Mesenchymal stem cell (in vitro differentiated cells and primary cell): ENCODE results near the gene RASEF.
"Not testable (repeated sequence)": the region's sequence is repeated elsewhere in the genome, so short reads cannot be mapped to it uniquely, and the experiment has no call there.

Experiments
- DNase-seq: peaks from one replicate; pipeline ENCODE4 v3.0.0-alpha.2; 2013
- H2AFZ ChIP-seq: one replicate; pipeline ENCODE4 v1.6.1; 2013; ENCODE audit warnings: low read depth, mild to moderate bottlenecking, control low read depth, inconsistent platforms, low read length, moderate library complexity
- H2AK5ac ChIP-seq: 2 replicates; pipeline ENCODE4 v1.6.1; 2013; ENCODE audit warnings: low read length, moderate library complexity, mild to moderate bottlenecking, inconsistent platforms; ENCODE audit not compliant: severe bottlenecking
- H2BK120ac ChIP-seq: one replicate; pipeline ENCODE4 v1.6.1; 2013; ENCODE audit warnings: low read depth, mild to moderate bottlenecking, inconsistent platforms, low read length, moderate library complexity
- H2BK12ac ChIP-seq, 2 experiments: one replicate each; pipeline ENCODE4 v1.6.1; 2013; ENCODE audit warnings: inconsistent platforms in 2 of 2, low read length in 2 of 2, mild to moderate bottlenecking in 2 of 2, moderate library complexity in 2 of 2, control low read depth in 1 of 2
- H2BK15ac ChIP-seq: one replicate; pipeline ENCODE4 v1.6.1; 2013; ENCODE audit warnings: mild to moderate bottlenecking, low read depth, inconsistent platforms; ENCODE audit not compliant: poor library complexity, severe bottlenecking
- H2BK5ac ChIP-seq: 2 replicates; pipeline ENCODE4 v1.6.1; 2013; ENCODE audit warnings: low read depth, mild to moderate bottlenecking, low read length, control low read depth, inconsistent platforms; ENCODE audit not compliant: poor library complexity, severe bottlenecking
- H3K14ac ChIP-seq, 2 experiments: one replicate each; pipeline ENCODE4 v1.6.1; 2013; ENCODE audit warnings: inconsistent platforms in 2 of 2, low read length in 2 of 2, control low read depth in 1 of 2, mild to moderate bottlenecking in 1 of 2, moderate library complexity in 1 of 2
- H3K18ac ChIP-seq, 2 experiments: one replicate each; pipeline ENCODE4 v1.6.1; 2013; ENCODE audit warnings: inconsistent platforms in 2 of 2, low read length in 2 of 2, control low read depth in 1 of 2, low read depth in 1 of 2, mild to moderate bottlenecking in 1 of 2
- H3K23ac ChIP-seq, 2 experiments: one replicate each; pipeline ENCODE4 v1.6.1; 2013; ENCODE audit warnings: inconsistent platforms in 2 of 2, low read length in 2 of 2, mild to moderate bottlenecking in 2 of 2, moderate library complexity in 2 of 2, control low read depth in 1 of 2
- H3K27ac ChIP-seq: 2 replicates; pipeline ENCODE4 v1.5.1; 2013; ENCODE audit warnings: mild to moderate bottlenecking, moderate library complexity, low read length, control low read depth, inconsistent platforms; ENCODE audit not compliant: poor library complexity, severe bottlenecking
- H3K27me3 ChIP-seq, 2 experiments: 2 replicates each; pipeline versions ENCODE4 v1.6.1 to v1.7.0; 2013; ENCODE audit warnings: low read length in 2 of 2, mild to moderate bottlenecking in 2 of 2, moderate library complexity in 2 of 2, control low read depth in 1 of 2, inconsistent platforms in 1 of 2; ENCODE audit not compliant: control insufficient read depth in 1 of 2, insufficient read depth in 1 of 2
- H3K36me3 ChIP-seq, 2 experiments: 2 replicates each; pipeline versions ENCODE4 v1.6.1 to v1.7.0; 2013; ENCODE audit warnings: low read length in 2 of 2, control low read depth in 1 of 2, inconsistent platforms in 1 of 2, low read depth in 1 of 2, mild to moderate bottlenecking in 1 of 2; ENCODE audit not compliant: insufficient read depth in 2 of 2, control insufficient read depth in 1 of 2
- H3K4ac ChIP-seq, 2 experiments: one replicate each; pipeline ENCODE4 v1.6.1; 2013; ENCODE audit warnings: inconsistent platforms in 2 of 2, low read length in 2 of 2, mild to moderate bottlenecking in 2 of 2, moderate library complexity in 2 of 2, control low read depth in 1 of 2, low read depth in 1 of 2
- H3K4me1 ChIP-seq: 2 replicates; pipeline ENCODE4 v1.6.1; 2013; ENCODE audit warnings: low read depth, low read length, control low read depth; ENCODE audit not compliant: control insufficient read depth, insufficient read depth
- H3K4me2 ChIP-seq: 2 replicates; pipeline ENCODE4 v1.6.1; 2013; ENCODE audit warnings: low read length, mild to moderate bottlenecking, inconsistent platforms; ENCODE audit not compliant: poor library complexity, severe bottlenecking
- H3K4me3 ChIP-seq, 2 experiments: 2 replicates each; pipeline versions ENCODE4 v1.5.1 to v1.7.0; 2013; ENCODE audit warnings: low read length in 2 of 2, mild to moderate bottlenecking in 2 of 2, control low read depth in 1 of 2, low read depth in 1 of 2; ENCODE audit not compliant: insufficient read depth in 1 of 2
- H3K79me1 ChIP-seq: replicated peaks from 2 replicates; pipeline ENCODE4 v1.6.1; 2013; ENCODE audit warnings: mild to moderate bottlenecking, control low read depth, low read length, inconsistent platforms; ENCODE audit not compliant: poor library complexity, severe bottlenecking
- H3K9ac ChIP-seq: 2 replicates; pipeline ENCODE4 v1.7.0; 2013; ENCODE audit warnings: mild to moderate bottlenecking, low read length, moderate library complexity
- H3K9me3 ChIP-seq: 2 replicates; pipeline ENCODE4 v1.7.0; 2013; ENCODE audit warnings: mild to moderate bottlenecking, low read length; ENCODE audit not compliant: control insufficient read depth
- H4K8ac ChIP-seq: one replicate; pipeline ENCODE4 v1.6.1; 2013; ENCODE audit warnings: inconsistent platforms, mild to moderate bottlenecking, low read length, moderate library complexity
- H4K91ac ChIP-seq: one replicate; pipeline ENCODE4 v1.6.1; 2013; ENCODE audit warnings: mild to moderate bottlenecking, low read length, inconsistent platforms
- whole genome bisulfite sequencing: methylation state at CpG from one replicate; pipeline ENCODE4 v1.1.7; 2013; ENCODE audit warnings: mixed read lengths; 5-methylcytosine and 5-hydroxymethylcytosine counted together

The RASEF gene

DNA sequence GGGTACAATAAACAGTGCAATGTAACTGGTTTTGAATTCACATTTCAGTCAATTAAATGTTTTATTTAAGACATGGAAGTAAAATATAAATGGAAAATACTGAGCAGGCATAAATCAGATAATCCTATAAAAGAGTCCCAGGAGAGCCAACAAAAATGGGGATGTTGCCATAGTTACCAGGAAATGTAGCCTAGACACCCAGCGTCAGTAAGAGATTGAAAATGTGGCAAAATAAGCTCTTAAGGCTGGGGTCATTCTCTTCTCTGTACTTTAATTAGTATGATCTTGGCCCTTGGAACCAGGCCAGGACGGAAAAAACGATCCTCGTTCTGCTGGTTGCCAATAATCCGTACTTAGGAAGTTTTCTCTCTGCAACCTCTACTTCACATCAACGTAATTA is 18.9 kb upstream of the RASEF start:
- Histone ChIP-seq H3K23ac (no peak overlapping the region), H3K4me2 (no peak overlapping the region), H2AK5ac (no peak overlapping the region), H4K91ac (no peak overlapping the region), H2BK15ac (no peak overlapping the region), H4K8ac (no peak overlapping the region), H2BK5ac (no peak overlapping the region), H3K79me1 (no peaks in the 10 kb centered on the region), H3K9ac (no peak overlapping the region), H3K27ac (no peak overlapping the region), H3K4me1 (no peaks in the 10 kb centered on the region), H3K9me3 (no peaks in the 10 kb centered on the region), H2BK12ac (no peak overlapping the region), H3K4me3 (no peak overlapping the region), H3K18ac (no peak overlapping the region), H3K14ac (no peak overlapping the region), H2BK120ac (no peak overlapping the region), H3K4ac (no peak overlapping the region), H3K27me3 (no peaks in the 10 kb centered on the region), H2AFZ (no peak overlapping the region), H3K36me3 (no peaks in the 10 kb centered on the region)
- 79% methylated on average over 6 of the region's 6 CpGs for WGBS
- DNase-seq: no peak

GRCh38 chr9:83081010-83081409 is 18.1 kb upstream of the RASEF start:
- WGBS: 87% methylated on average over 3 of the region's 3 CpGs
- H3K23ac ChIP-seq: no peak overlapping the region
- no peak overlapping the region for H3K4me3 ChIP-seq
- no peak overlapping the region for H3K4ac ChIP-seq
- H3K27ac ChIP-seq: no peak overlapping the region
- H3K4me2 ChIP-seq: no peak overlapping the region
- no peak overlapping the region for H2AFZ ChIP-seq
- H2BK5ac ChIP-seq: no peak overlapping the region
- H3K27me3 ChIP-seq: no peaks in the 10 kb centered on the region
- H4K91ac ChIP-seq: no peak overlapping the region
- no peaks in the 10 kb centered on the region for H3K9me3 ChIP-seq
- no peaks in the 10 kb centered on the region for H3K36me3 ChIP-seq
- no peak overlapping the region for H3K18ac ChIP-seq
- no peaks in the 10 kb centered on the region for H3K4me1 ChIP-seq
- H2BK12ac ChIP-seq: no peak overlapping the region
- no peaks in the 10 kb centered on the region for H3K79me1 ChIP-seq
- no peak overlapping the region for H2BK15ac ChIP-seq
- H3K9ac ChIP-seq: no peak overlapping the region
- H3K14ac ChIP-seq: no peak overlapping the region
- H2AK5ac ChIP-seq: no peak overlapping the region
- no peak for DNase-seq
- no peak overlapping the region for H2BK120ac ChIP-seq
- H4K8ac ChIP-seq: no peak overlapping the region

DNA sequence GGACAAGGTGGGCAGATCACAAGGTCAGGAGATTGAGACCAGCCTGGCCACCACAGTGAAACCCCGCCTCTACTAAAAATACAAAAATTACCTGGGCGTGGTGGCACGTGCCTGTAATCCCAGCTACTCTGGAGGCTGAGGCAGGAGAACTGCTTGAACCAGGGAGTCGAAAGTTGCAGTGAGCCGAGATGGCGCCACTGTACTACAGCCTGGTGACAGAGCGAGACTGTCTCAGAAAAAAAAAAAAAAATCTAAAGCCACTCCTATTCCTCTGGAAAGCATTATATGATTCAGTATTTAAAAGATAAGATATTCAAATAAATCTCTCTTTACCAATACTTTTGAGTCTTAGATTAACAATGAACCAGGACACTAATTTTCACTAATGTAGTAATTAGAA is 13.0 kb upstream of the RASEF start:
- not testable (repeated sequence) for H2BK120ac ChIP-seq, H3K4me3 ChIP-seq, H3K14ac ChIP-seq, H4K91ac ChIP-seq, H3K4ac ChIP-seq, H3K36me3 ChIP-seq, H2BK12ac ChIP-seq, DNase-seq, H3K27ac ChIP-seq, H2BK15ac ChIP-seq, H3K79me1 ChIP-seq, H3K9ac ChIP-seq, H4K8ac ChIP-seq, H3K18ac ChIP-seq, H2BK5ac ChIP-seq, H3K4me1 ChIP-seq, H3K23ac ChIP-seq, H2AK5ac ChIP-seq, H2AFZ ChIP-seq, H3K4me2 ChIP-seq, H3K27me3 ChIP-seq, H3K9me3 ChIP-seq
- 97% methylated on average over 6 of the region's 7 CpGs for whole genome bisulfite sequencing

DNA sequence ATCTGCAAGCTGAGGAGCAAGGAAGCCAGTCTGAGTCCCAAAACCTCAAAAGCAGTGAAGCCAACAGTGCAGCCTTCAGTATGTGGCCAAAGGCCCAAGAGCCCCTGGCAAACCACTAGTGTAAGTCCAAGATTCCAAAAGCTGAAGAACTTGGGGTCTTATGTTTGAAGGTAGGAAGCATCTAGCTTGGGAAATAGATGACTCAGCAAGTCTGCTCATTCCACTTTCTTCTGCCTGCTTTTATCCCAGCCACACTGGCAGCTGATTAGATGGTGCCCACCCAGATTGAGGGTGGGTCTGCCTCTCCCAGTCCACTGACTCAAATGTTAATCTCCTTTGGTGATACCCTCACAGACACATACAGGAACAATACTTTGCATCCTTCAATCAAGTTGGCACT is 9.6 kb upstream of the RASEF start:
- H2BK15ac ChIP-seq, H3K4me1 ChIP-seq: not testable (repeated sequence)

More for the DNA sequence above, 9.6 kb upstream of the RASEF start:
- not testable (repeated sequence) for H2BK12ac ChIP-seq, H2BK120ac ChIP-seq, H3K4ac ChIP-seq, H2AK5ac ChIP-seq, H3K9ac ChIP-seq, H3K36me3 ChIP-seq, H3K27me3 ChIP-seq, H3K9me3 ChIP-seq, H4K91ac ChIP-seq, H3K4me3 ChIP-seq, DNase-seq, H3K18ac ChIP-seq, H2BK5ac ChIP-seq, H3K14ac ChIP-seq, H3K27ac ChIP-seq, H3K79me1 ChIP-seq, H2AFZ ChIP-seq, H3K4me2 ChIP-seq, H4K8ac ChIP-seq, H3K23ac ChIP-seq
